ENCODE results near the gene NR3C1.
A peak's percentile ranks its signal among the peaks of the same experiment; 100 is the strongest.

Gene NR3C1

GRCh38 chr5:143312822-143313221 lies 90.7 kb downstream of the NR3C1 start:
- no peak for FAIRE-seq
- no peak for DNase-seq (ENCODE audit: low spot score)

- DNase-seq (ENCODE audit: low spot score) = no peak
- no peak for FAIRE-seq
Observed at GRCh38 chr5:143311955-143312354, 91.5 kb downstream of the NR3C1 start.

- FAIRE-seq (no peak), DNase-seq (ENCODE audit: low spot score) (peak; percentile 3)
Observed at GRCh38 chr5:143311428-143311827, 92.1 kb downstream of the NR3C1 start.

- DNase-seq (ENCODE audit: low spot score) (no peak), FAIRE-seq (no peak)
Observed at GRCh38 chr5:143309661-143310431, 93.6 kb downstream of the NR3C1 start.

- FAIRE-seq (no peak), DNase-seq (ENCODE audit: low spot score) (no peak)
Observed at GRCh38 chr5:143308731-143309130, 94.8 kb downstream of the NR3C1 start.

- DNase-seq (ENCODE audit: low spot score) (no peak), FAIRE-seq (no peak)
Observed at GRCh38 chr5:143306040-143306439, 97.4 kb downstream of the NR3C1 start.

- FAIRE-seq (no peak), DNase-seq (ENCODE audit: low spot score) (no peak)
Observed at GRCh38 chr5:143304836-143305475, 98.5 kb downstream of the NR3C1 start.

GRCh38 chr5:143302341-143303045 lies 101.0 kb downstream of the NR3C1 start:
- no peak for FAIRE-seq
- DNase-seq (ENCODE audit: low spot score) = no peak

GRCh38 chr5:143297756-143298155 lies 105.7 kb downstream of the NR3C1 start:
- no peak for DNase-seq (ENCODE audit: low spot score)
- FAIRE-seq = no peak

GRCh38 chr5:143290125-143290524 lies 113.4 kb downstream of the NR3C1 start:
- no peak for FAIRE-seq
- DNase-seq (ENCODE audit: low spot score) = no peak

- DNase-seq (ENCODE audit: low spot score) (no peak), FAIRE-seq (no peak)
Observed at GRCh38 chr5:143284521-143284920, 119.0 kb downstream of the NR3C1 start.

GRCh38 chr5:143284002-143284401 lies 119.5 kb downstream of the NR3C1 start:
- FAIRE-seq = no peak
- no peak for DNase-seq (ENCODE audit: low spot score)

GRCh38 chr5:143281226-143281625 lies 122.3 kb downstream of the NR3C1 start:
- no peak for DNase-seq (ENCODE audit: low spot score)
- no peak for FAIRE-seq

- FAIRE-seq = no peak
- DNase-seq (ENCODE audit: low spot score) = no peak
Observed at GRCh38 chr5:143279698-143280097, 123.8 kb downstream of the NR3C1 start.

- no peak for FAIRE-seq
- no peak for DNase-seq (ENCODE audit: low spot score)
Observed at GRCh38 chr5:143277536-143277935, 126.0 kb downstream of the NR3C1 start.

GRCh38 chr5:143275512-143276363 lies 127.7 kb downstream of the NR3C1 start:
- FAIRE-seq = no peak

GRCh38 chr5:143274952-143275351 lies 128.5 kb downstream of the NR3C1 start:
- no peak for FAIRE-seq
- no peak for DNase-seq (ENCODE audit: low spot score)

More at GRCh38 chr5:143275512-143276363, 127.7 kb downstream of the NR3C1 start:
- DNase-seq (ENCODE audit: low spot score) = no peak

GRCh38 chr5:143271431-143271830 lies 132.1 kb downstream of the NR3C1 start:
- FAIRE-seq (no peak), DNase-seq (ENCODE audit: low spot score) (no peak)

GRCh38 chr5:143268388-143268787 lies 135.1 kb downstream of the NR3C1 start:
- no peak for FAIRE-seq
- DNase-seq (ENCODE audit: low spot score) = no peak

- no peak for FAIRE-seq
- DNase-seq (ENCODE audit: low spot score) = no peak
Observed at GRCh38 chr5:143267186-143267585, 136.3 kb downstream of the NR3C1 start.

GRCh38 chr5:143265995-143266394 lies 137.5 kb downstream of the NR3C1 start:
- FAIRE-seq (no peak), DNase-seq (ENCODE audit: low spot score) (no peak)

Measured in urothelium cell line (cell line).